IPS DF 6.9 (cell line): Measurements from ENCODE around the gene CCDC148.

Experiments used
- DNase-seq: peaks from one replicate; pipeline ENCODE4 v3.0.0-alpha.2; 2013; ENCODE audit warnings: low read depth, low spot score
- H3K27ac ChIP-seq: one replicate; pipeline ENCODE4 v1.5.1; 2013; ENCODE audit warnings: low read length, control low read depth
- H3K27me3 ChIP-seq: 2 replicates; pipeline ENCODE4 v1.6.1; 2013; ENCODE audit warnings: mild to moderate bottlenecking, low read length; ENCODE audit not compliant: control insufficient read depth, insufficient read depth
- H3K36me3 ChIP-seq: 2 replicates; pipeline ENCODE4 v1.6.1; 2013; ENCODE audit warnings: low read length; ENCODE audit not compliant: control insufficient read depth, insufficient read depth
- H3K4me1 ChIP-seq: 2 replicates; pipeline ENCODE4 v1.6.1; 2013; ENCODE audit warnings: low read length; ENCODE audit not compliant: control insufficient read depth, insufficient read depth
- H3K4me3 ChIP-seq: 2 replicates; pipeline ENCODE4 v1.5.1; 2013; ENCODE audit warnings: mild to moderate bottlenecking, low read length
- H3K9me3 ChIP-seq: 2 replicates; pipeline ENCODE4 v1.6.1; 2013; ENCODE audit warnings: low read length, inconsistent platforms; ENCODE audit not compliant: control insufficient read depth, insufficient read depth
- WGBS: extraction: QIAGEN DNeasy Blood & Tissue Kit; methylation state at CpG from one replicate; pipeline ENCODE4 v1.1.7; 2013; ENCODE audit warnings: mixed read lengths, missing lambda C conversion rate; ENCODE audit not compliant: insufficient read length, insufficient coverage; 5-methylcytosine and 5-hydroxymethylcytosine counted together

Gene CCDC148

GRCh38 chr2:158496986-158497385 is 40.4 kb upstream of the CCDC148 start:
- no peak for DNase-seq
- H3K36me3 ChIP-seq, result no peaks in the 10 kb centered on the region
- no CpG with 5 or more reads among the region's 3 CpGs for WGBS
- H3K4me3 ChIP-seq, result no peak overlapping the region
- H3K9me3 ChIP-seq, result no peaks in the 10 kb centered on the region
- no peak overlapping the region for H3K27ac ChIP-seq
- no peaks in the 10 kb centered on the region for H3K27me3 ChIP-seq
- H3K4me1 ChIP-seq, result no peaks in the 10 kb centered on the region; the same call in 1 of the 2 replicates

- no CpG with 5 or more reads among the region's 5 CpGs for WGBS
- H3K4me1 ChIP-seq, result peaks cover 1% of the 10 kb centered on the region; the same call in 1 of the 2 replicates
Measured at GRCh38 chr2:158495175-158495574, 38.6 kb upstream of the CCDC148 start.

GRCh38 chr2:158493458-158493857 is 36.9 kb upstream of the CCDC148 start:
- Histone ChIP-seq H3K27ac (no peak overlapping the region), H3K27me3 (no peaks in the 10 kb centered on the region), H3K9me3 (no peaks in the 10 kb centered on the region), H3K4me3 (no peak overlapping the region), H3K36me3 (no peaks in the 10 kb centered on the region), H3K4me1 (peaks cover 1% of the 10 kb centered on the region; the same call in 1 of the 2 replicates)
- WGBS, result no CpG with 5 or more reads among the region's 2 CpGs
- no peak for DNase-seq

More at GRCh38 chr2:158495175-158495574, 38.6 kb upstream of the CCDC148 start:
- Histone ChIP-seq H3K4me3 (no peak overlapping the region), H3K27ac (no peak overlapping the region), H3K27me3 (no peaks in the 10 kb centered on the region), H3K36me3 (no peaks in the 10 kb centered on the region), H3K9me3 (no peaks in the 10 kb centered on the region)
- no peak for DNase-seq

GRCh38 chr2:158491072-158491471 is 34.5 kb upstream of the CCDC148 start:
- no CpG with 5 or more reads among the region's 4 CpGs for WGBS

GRCh38 chr2:158489366-158490112 is 33.0 kb upstream of the CCDC148 start:
- Histone ChIP-seq H3K27me3 (no peaks in the 10 kb centered on the region), H3K27ac (no peak overlapping the region), H3K9me3 (no peaks in the 10 kb centered on the region), H3K4me1 (peaks cover 1% of the 10 kb centered on the region; the same call in 1 of the 2 replicates), H3K36me3 (no peaks in the 10 kb centered on the region), H3K4me3 (no peak overlapping the region)
- DNase-seq, result no peak
- no CpG with 5 or more reads among the region's 6 CpGs for WGBS

More at GRCh38 chr2:158491072-158491471, 34.5 kb upstream of the CCDC148 start:
- H3K9me3 ChIP-seq, result no peaks in the 10 kb centered on the region
- H3K27me3 ChIP-seq, result no peaks in the 10 kb centered on the region
- H3K36me3 ChIP-seq, result no peaks in the 10 kb centered on the region
- H3K4me1 ChIP-seq, result peaks cover 1% of the 10 kb centered on the region; the same call in 1 of the 2 replicates
- no peak for DNase-seq
- H3K4me3 ChIP-seq, result no peak overlapping the region
- no peak overlapping the region for H3K27ac ChIP-seq

- H3K4me3 ChIP-seq, result no peak overlapping the region
- no peaks in the 10 kb centered on the region for H3K36me3 ChIP-seq
- no peaks in the 10 kb centered on the region for H3K27me3 ChIP-seq
- no peaks in the 10 kb centered on the region for H3K9me3 ChIP-seq
- DNase-seq, result no peak
- H3K27ac ChIP-seq, result no peak overlapping the region
- peaks cover 1% of the 10 kb centered on the region; the same call in 1 of the 2 replicates for H3K4me1 ChIP-seq
- WGBS, result no CpG with 5 or more reads among the region's 2 CpGs
Measured at GRCh38 chr2:158488442-158489216, 32.1 kb upstream of the CCDC148 start.

- Histone ChIP-seq H3K27me3 (no peaks in the 10 kb centered on the region), H3K9me3 (no peaks in the 10 kb centered on the region), H3K36me3 (no peaks in the 10 kb centered on the region), H3K4me3 (no peak overlapping the region), H3K4me1 (peaks cover 1% of the 10 kb centered on the region; the same call in 1 of the 2 replicates), H3K27ac (no peak overlapping the region)
- no peak for DNase-seq
Measured at GRCh38 chr2:158487419-158487818, 30.9 kb upstream of the CCDC148 start.

- Histone ChIP-seq H3K4me1 (peaks cover 1% of the 10 kb centered on the region; the same call in 1 of the 2 replicates), H3K27me3 (no peaks in the 10 kb centered on the region), H3K27ac (no peak overlapping the region), H3K9me3 (no peaks in the 10 kb centered on the region), H3K4me3 (no peak overlapping the region), H3K36me3 (no peaks in the 10 kb centered on the region)
- no CpG with 5 or more reads among the region's 5 CpGs for WGBS
- DNase-seq, result no peak
Measured at GRCh38 chr2:158486970-158487325, 30.4 kb upstream of the CCDC148 start.

GRCh38 chr2:158486150-158486969 is 29.8 kb upstream of the CCDC148 start:
- no peak overlapping the region for H3K27ac ChIP-seq
- no peaks in the 10 kb centered on the region for H3K9me3 ChIP-seq
- WGBS, result 100% methylated on average over 1 of the region's 3 CpGs
- no peak overlapping the region for H3K4me3 ChIP-seq
- no peaks in the 10 kb centered on the region for H3K36me3 ChIP-seq
- DNase-seq, result no peak
- no peaks in the 10 kb centered on the region for H3K27me3 ChIP-seq
- peaks cover 1% of the 10 kb centered on the region; the same call in 1 of the 2 replicates for H3K4me1 ChIP-seq

GRCh38 chr2:158484892-158485556 is 28.5 kb upstream of the CCDC148 start:
- no peak for DNase-seq
- Histone ChIP-seq H3K9me3 (no peaks in the 10 kb centered on the region), H3K4me1 (no peaks in the 10 kb centered on the region), H3K27me3 (no peaks in the 10 kb centered on the region), H3K36me3 (no peaks in the 10 kb centered on the region), H3K4me3 (no peak overlapping the region), H3K27ac (no peak overlapping the region)
- no CpG with 5 or more reads among the region's 8 CpGs for WGBS
